SK-N-SH (cell line): ENCODE measurements around the gene SMAGP.

Source experiments
- EP300 ChIP-seq, 2 experiments: IDR thresholded peaks; 2 replicates each; pipeline versions ENCODE4 v1.4.0 to v1.6.1; 2012; ENCODE audit warnings: borderline replicate concordance in 1 of 2, low read depth in 1 of 2, low read length in 1 of 2
- JUND ChIP-seq: IDR thresholded peaks from 2 replicates; pipeline ENCODE4 v1.4.0; 2012
- MEF2A ChIP-seq: IDR thresholded peaks from 2 replicates; pipeline ENCODE4 v1.4.0; 2012; ENCODE audit warnings: low read depth, borderline replicate concordance
- MXI1 ChIP-seq: IDR thresholded peaks from 2 replicates; pipeline ENCODE4 v1.6.1; 2012; ENCODE audit warnings: mild to moderate bottlenecking, low read depth, low read length, improper control_type of control experiment
- POLR2AphosphoS5 ChIP-seq: IDR thresholded peaks from 2 replicates; pipeline ENCODE4 v1.6.1; 2012; ENCODE audit warnings: low read depth, low read length
- SMC3 ChIP-seq: IDR thresholded peaks from 2 replicates; pipeline ENCODE4 v1.6.1; 2012; ENCODE audit warnings: low read depth, low read length, improper control_type of control experiment
- USF2 ChIP-seq: fragments of 150-350 bp; IDR thresholded peaks from 2 replicates; pipeline ENCODE4 v1.6.1; 2017; ENCODE audit warnings: antibody characterized with exemption, low read length, low read depth, borderline replicate concordance
- TF ChIP-seq, protein P1 (sequence below): fragments of 200-600 bp; sonication (generic); IDR thresholded peaks from 2 replicates; pipeline ENCODE4 v1.6.1; 2017; ENCODE audit warnings: antibody characterized with exemption, mild to moderate bottlenecking, moderate library complexity
- TF ChIP-seq, protein P2 (sequence below): IDR thresholded peaks from 2 replicates; pipeline ENCODE4 v1.4.0; 2012; ENCODE audit warnings: low read depth
- TF ChIP-seq, protein P3 (sequence below): IDR thresholded peaks from 2 replicates; pipeline ENCODE4 v1.6.1; 2012; ENCODE audit warnings: mild to moderate bottlenecking, low read depth, low read length, moderate library complexity

DNA sequence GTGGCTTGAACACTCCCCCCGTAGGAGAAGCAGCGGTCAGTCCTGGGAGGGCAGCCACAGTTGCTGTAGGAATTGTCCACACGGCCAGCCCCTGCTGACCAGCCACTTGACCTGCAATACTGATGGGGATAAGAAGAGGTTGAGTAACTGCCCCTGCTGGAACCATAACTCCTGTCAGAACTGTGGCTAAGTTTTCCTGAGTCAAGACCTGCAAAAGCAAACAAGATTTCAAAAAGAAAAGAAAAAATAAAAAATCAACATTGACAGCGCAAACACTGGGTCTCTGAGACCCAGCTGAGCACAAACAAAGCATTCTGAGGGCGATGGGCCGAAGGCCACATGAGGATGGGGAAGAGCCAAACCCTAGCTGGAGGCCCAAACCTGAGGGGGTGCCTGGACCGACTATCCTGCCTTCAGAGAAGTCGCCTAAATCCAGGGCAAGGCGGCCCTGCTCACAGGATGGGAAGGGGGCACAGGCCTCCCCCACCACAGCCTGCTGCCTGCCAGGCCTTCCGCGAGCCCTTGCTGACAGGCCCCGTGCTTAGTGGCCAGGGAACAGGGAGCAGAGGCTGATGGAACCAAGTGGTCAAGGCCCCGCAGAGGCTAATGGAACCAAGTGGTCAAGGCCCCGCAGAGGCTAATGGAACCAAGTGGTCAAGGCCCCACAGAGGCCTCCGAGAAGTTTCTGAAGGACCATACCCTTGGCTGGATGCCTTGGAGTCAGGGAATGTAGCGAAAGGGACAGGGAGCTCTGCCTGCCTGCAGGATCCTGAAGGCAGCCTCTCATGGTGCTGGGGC is 71.4 kb downstream of the SMAGP start:
- TF ChIP-seq, protein P1, sequence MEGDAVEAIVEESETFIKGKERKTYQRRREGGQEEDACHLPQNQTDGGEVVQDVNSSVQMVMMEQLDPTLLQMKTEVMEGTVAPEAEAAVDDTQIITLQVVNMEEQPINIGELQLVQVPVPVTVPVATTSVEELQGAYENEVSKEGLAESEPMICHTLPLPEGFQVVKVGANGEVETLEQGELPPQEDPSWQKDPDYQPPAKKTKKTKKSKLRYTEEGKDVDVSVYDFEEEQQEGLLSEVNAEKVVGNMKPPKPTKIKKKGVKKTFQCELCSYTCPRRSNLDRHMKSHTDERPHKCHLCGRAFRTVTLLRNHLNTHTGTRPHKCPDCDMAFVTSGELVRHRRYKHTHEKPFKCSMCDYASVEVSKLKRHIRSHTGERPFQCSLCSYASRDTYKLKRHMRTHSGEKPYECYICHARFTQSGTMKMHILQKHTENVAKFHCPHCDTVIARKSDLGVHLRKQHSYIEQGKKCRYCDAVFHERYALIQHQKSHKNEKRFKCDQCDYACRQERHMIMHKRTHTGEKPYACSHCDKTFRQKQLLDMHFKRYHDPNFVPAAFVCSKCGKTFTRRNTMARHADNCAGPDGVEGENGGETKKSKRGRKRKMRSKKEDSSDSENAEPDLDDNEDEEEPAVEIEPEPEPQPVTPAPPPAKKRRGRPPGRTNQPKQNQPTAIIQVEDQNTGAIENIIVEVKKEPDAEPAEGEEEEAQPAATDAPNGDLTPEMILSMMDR: no peak
- TF ChIP-seq EP300 (IDR thresholded peaks at IDR 0.05; ENCODE audit: borderline replicate concordance in 1 of 2, low read depth in 1 of 2, low read length in 1 of 2) (no peak), POLR2AphosphoS5 (no peak), MEF2A (no peak), MXI1 (no peak), USF2 (no peak), JUND (no peak), SMC3 (no peak)
- TF ChIP-seq, protein P2, sequence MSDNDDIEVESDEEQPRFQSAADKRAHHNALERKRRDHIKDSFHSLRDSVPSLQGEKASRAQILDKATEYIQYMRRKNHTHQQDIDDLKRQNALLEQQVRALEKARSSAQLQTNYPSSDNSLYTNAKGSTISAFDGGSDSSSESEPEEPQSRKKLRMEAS: no peak
- TF ChIP-seq, protein P3, sequence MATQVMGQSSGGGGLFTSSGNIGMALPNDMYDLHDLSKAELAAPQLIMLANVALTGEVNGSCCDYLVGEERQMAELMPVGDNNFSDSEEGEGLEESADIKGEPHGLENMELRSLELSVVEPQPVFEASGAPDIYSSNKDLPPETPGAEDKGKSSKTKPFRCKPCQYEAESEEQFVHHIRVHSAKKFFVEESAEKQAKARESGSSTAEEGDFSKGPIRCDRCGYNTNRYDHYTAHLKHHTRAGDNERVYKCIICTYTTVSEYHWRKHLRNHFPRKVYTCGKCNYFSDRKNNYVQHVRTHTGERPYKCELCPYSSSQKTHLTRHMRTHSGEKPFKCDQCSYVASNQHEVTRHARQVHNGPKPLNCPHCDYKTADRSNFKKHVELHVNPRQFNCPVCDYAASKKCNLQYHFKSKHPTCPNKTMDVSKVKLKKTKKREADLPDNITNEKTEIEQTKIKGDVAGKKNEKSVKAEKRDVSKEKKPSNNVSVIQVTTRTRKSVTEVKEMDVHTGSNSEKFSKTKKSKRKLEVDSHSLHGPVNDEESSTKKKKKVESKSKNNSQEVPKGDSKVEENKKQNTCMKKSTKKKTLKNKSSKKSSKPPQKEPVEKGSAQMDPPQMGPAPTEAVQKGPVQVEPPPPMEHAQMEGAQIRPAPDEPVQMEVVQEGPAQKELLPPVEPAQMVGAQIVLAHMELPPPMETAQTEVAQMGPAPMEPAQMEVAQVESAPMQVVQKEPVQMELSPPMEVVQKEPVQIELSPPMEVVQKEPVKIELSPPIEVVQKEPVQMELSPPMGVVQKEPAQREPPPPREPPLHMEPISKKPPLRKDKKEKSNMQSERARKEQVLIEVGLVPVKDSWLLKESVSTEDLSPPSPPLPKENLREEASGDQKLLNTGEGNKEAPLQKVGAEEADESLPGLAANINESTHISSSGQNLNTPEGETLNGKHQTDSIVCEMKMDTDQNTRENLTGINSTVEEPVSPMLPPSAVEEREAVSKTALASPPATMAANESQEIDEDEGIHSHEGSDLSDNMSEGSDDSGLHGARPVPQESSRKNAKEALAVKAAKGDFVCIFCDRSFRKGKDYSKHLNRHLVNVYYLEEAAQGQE: no peak
